ENCODE measurements around the gene PCBD2. TPM values are rescaled to one million over a fixed set of nuclear protein-coding genes. Genes with fewer than 3 reads are reported as not detected.

Gene PCBD2
- total and polyA plus RNA-seq, 2 of the 4 experiments (the other 2 are of a cell fraction): 2.2 to 2.7 TPM

GRCh38 chr5:134975078-134975715 is 70.3 kb downstream of the PCBD2 start:
- H3K9me1 ChIP-seq (ENCODE audit: insufficient read depth, low read length): peaks cover 4% of the 10 kb centered on the region
- CTCF ChIA-PET: no interaction called here
- WGBS, 2 experiments (ENCODE audit: extremely low coverage in 2 of 2, insufficient read length in 1 of 2): no CpG with 5 or more reads among the region's 2 CpGs
- TF ChIP-seq MAFK (IDR thresholded peaks at IDR 0.05; ENCODE audit: low read depth, low read length) (no peak), CEBPB (IDR thresholded peaks at IDR 0.05; ENCODE audit: low read depth, low read length) (peak; percentile 75; the same call in 1 of the 2 replicates)
- H2BK5ac ChIP-seq (ENCODE audit: low read depth, low read length, poor library complexity, severe bottlenecking): no peak overlapping the region
- no peak overlapping the region for H2BK20ac ChIP-seq (ENCODE audit: low read depth, low read length)
- no peak overlapping the region for H3K4me3 ChIP-seq (ENCODE audit: insufficient read depth, low read depth, low read length)
- H4K5ac ChIP-seq (ENCODE audit: low read depth, low read length): no peak overlapping the region
- in situ Hi-C loops (cut with MboI; ENCODE audit: low sequenced_read_pairs) (no loop called here), intact Hi-C loops (cut with micrococcal nuclease) (no loop called here), dilution Hi-C loops (cut with HindIII; ENCODE audit: low sequenced_read_pairs, unreplicated experiment) (no loop called here)
- no peaks in the 10 kb centered on the region for H3K27me3 ChIP-seq (ENCODE audit: control insufficient read depth, insufficient read depth, low read length)
- no peak overlapping the region for H2BK120ac ChIP-seq (ENCODE audit: low read depth, low read length)
- no peak overlapping the region for H3K9ac ChIP-seq (ENCODE audit: low read depth, low read length)
- H3K9me3 ChIP-seq (ENCODE audit: control insufficient read depth, insufficient read depth, low read length): peaks cover 3% of the 10 kb centered on the region; the same call in 1 of the 2 replicates
- DNase-seq: peak; percentile 47
- H4K8ac ChIP-seq (ENCODE audit: low read depth in 2 of 2, low read length in 2 of 2): no peak overlapping the region
- H4K91ac ChIP-seq (ENCODE audit: insufficient read depth, low read depth, low read length): no peak overlapping the region
- H3K36me3 ChIP-seq (ENCODE audit: control insufficient read depth, insufficient read depth, low read length): no peaks in the 10 kb centered on the region
- H3K4me1 ChIP-seq (ENCODE audit: control insufficient read depth, insufficient read depth, low read length): no peaks in the 10 kb centered on the region
- H2AK5ac ChIP-seq (ENCODE audit: low read depth, low read length): no peak overlapping the region
- no peak overlapping the region for H3K18ac ChIP-seq (ENCODE audit: low read depth, low read length)
- no peak overlapping the region for H2BK15ac ChIP-seq (ENCODE audit: low read depth, low read length)
- POLR2A ChIA-PET (ENCODE audit: unreplicated experiment): no interaction called here
- no peaks in the 10 kb centered on the region for H3K79me1 ChIP-seq (ENCODE audit: low read depth in 1 of 2, low read length in 2 of 2)
- no peak overlapping the region for H2AFZ ChIP-seq (replicated peaks; ENCODE audit: low read length, poor library complexity)
- no peak overlapping the region for H3K23ac ChIP-seq (ENCODE audit: low read depth, low read length)
- no peak overlapping the region for H3K4me2 ChIP-seq (ENCODE audit: low read depth, low read length)
- no peak overlapping the region for H3K4ac ChIP-seq (ENCODE audit: low read depth, low read length)
- H3K27ac ChIP-seq (ENCODE audit: insufficient read depth, low read length): no peak overlapping the region
- BruUV-seq (replicated peaks): no TSS peak
- no peak overlapping the region for H3K56ac ChIP-seq (ENCODE audit: extremely low read depth, insufficient read depth, low read length)
- H4K20me1 ChIP-seq (ENCODE audit: insufficient read depth, low read length): no peaks in the 10 kb centered on the region; the same call in 1 of the 2 replicates
- peak; percentile 75 for ATAC-seq (ENCODE audit: low read depth)
- no peak overlapping the region for H2AK9ac ChIP-seq (replicated peaks; ENCODE audit: low read depth, low read length, poor library complexity)
- H3K14ac ChIP-seq (replicated peaks; ENCODE audit: low read depth, low read length): no peak overlapping the region

Measured in IMR-90 (cell line).